Osteoblast (primary cell): ENCODE measurements around the gene LILRA5. TPM values are rescaled to one million over a fixed set of nuclear protein-coding genes. Genes with fewer than 3 reads are reported as not detected.

Experiments used
- DNase-seq: peaks from one replicate; pipeline ENCODE4 v3.0.0; 2011; ENCODE audit warnings: low spot score, mixed read lengths; ENCODE audit not compliant: insufficient read length; ENCODE audit errors: missing footprints
- H2AFZ ChIP-seq: 2 replicates; pipeline ENCODE4 v1.6.0; 2011; ENCODE audit warnings: mild to moderate bottlenecking, low read length
- H3K27ac ChIP-seq: 2 replicates; pipeline ENCODE4 v1.5.1; 2011; ENCODE audit warnings: mild to moderate bottlenecking, low read depth, low read length, moderate library complexity
- H3K27me3 ChIP-seq: 2 replicates; pipeline ENCODE4 v1.6.0; 2012; ENCODE audit warnings: mild to moderate bottlenecking, control low read depth, inconsistent platforms, low read length, moderate library complexity; ENCODE audit not compliant: insufficient read depth
- H3K36me3 ChIP-seq: 2 replicates; pipeline ENCODE4 v1.5.1; 2011; ENCODE audit warnings: mild to moderate bottlenecking, low read length, control low read depth, moderate library complexity; ENCODE audit not compliant: insufficient read depth
- H3K4me1 ChIP-seq: 2 replicates; pipeline ENCODE4 v1.5.1; 2011; ENCODE audit warnings: mild to moderate bottlenecking, low read length, control low read depth, moderate library complexity; ENCODE audit not compliant: insufficient read depth
- H3K4me2 ChIP-seq: 2 replicates; pipeline ENCODE4 v1.6.0; 2011; ENCODE audit warnings: mild to moderate bottlenecking, low read length; ENCODE audit not compliant: insufficient read depth
- H3K4me3 ChIP-seq: fragments of 200-600 bp; sonication (generic); 3 replicates; pipeline ENCODE4 v1.5.1; 2012; ENCODE audit warnings: mild to moderate bottlenecking, low read length, inconsistent platforms; ENCODE audit not compliant: insufficient read depth
- H3K79me2 ChIP-seq: 2 replicates; pipeline ENCODE4 v1.6.0; 2012; ENCODE audit warnings: mild to moderate bottlenecking, low read length, control low read depth, inconsistent platforms; ENCODE audit not compliant: insufficient read depth
- H3K9me3 ChIP-seq: 2 replicates; pipeline ENCODE4 v1.5.1; 2011; ENCODE audit warnings: low read depth, low read length, control low read depth
- H4K20me1 ChIP-seq: 2 replicates; pipeline ENCODE4 v1.6.0; 2012; ENCODE audit warnings: mild to moderate bottlenecking, low read length, control low read depth; ENCODE audit not compliant: insufficient read depth
- CTCF ChIP-seq: IDR thresholded peaks from 2 replicates; pipeline ENCODE4 v1.5.1; 2011; ENCODE audit warnings: mild to moderate bottlenecking, low read depth, low read length, moderate library complexity; ENCODE audit errors: extremely low read depth
- total RNA-seq: library from RNA; depleted of rRNA; stranded (reverse); fragments of >200 nt; gene quantifications from 2 replicates; pipeline ENCODE4 v1.2.3, GENCODE V29; 2012

Gene LILRA5
- total RNA-seq, 1 donor: 0.36 TPM

GRCh38 chr19:54341295-54341694, 28.3 kb upstream of the LILRA5 start:
- Histone ChIP-seq H3K9me3 (no peaks in the 10 kb centered on the region), H3K79me2 (no peaks in the 10 kb centered on the region)
- DNase-seq: no peak

GRCh38 chr19:54339646-54340358, 26.8 kb upstream of the LILRA5 start:
- Histone ChIP-seq H3K4me2 (no peak overlapping the region), H3K79me2 (no peaks in the 10 kb centered on the region), H4K20me1 (no peaks in the 10 kb centered on the region), H3K36me3 (no peaks in the 10 kb centered on the region), H3K9me3 (no peaks in the 10 kb centered on the region), H3K4me1 (no peaks in the 10 kb centered on the region), H2AFZ (no peak overlapping the region), H3K4me3 (no peak overlapping the region), H3K27me3 (no peaks in the 10 kb centered on the region), H3K27ac (no peak overlapping the region)
- no peak for DNase-seq
- TF ChIP-seq CTCF: no peak

More at GRCh38 chr19:54341295-54341694, 28.3 kb upstream of the LILRA5 start:
- no peaks in the 10 kb centered on the region for H3K36me3 ChIP-seq
- no peak overlapping the region for H3K4me3 ChIP-seq
- no peaks in the 10 kb centered on the region for H3K4me1 ChIP-seq
- no peaks in the 10 kb centered on the region for H4K20me1 ChIP-seq
- H3K27ac ChIP-seq: no peak overlapping the region
- H3K4me2 ChIP-seq: no peak overlapping the region
- H2AFZ ChIP-seq: no peak overlapping the region
- TF ChIP-seq CTCF: no peak
- no peaks in the 10 kb centered on the region for H3K27me3 ChIP-seq

GRCh38 chr19:54338521-54338920, 25.6 kb upstream of the LILRA5 start:
- no peak for DNase-seq
- no peaks in the 10 kb centered on the region for H3K79me2 ChIP-seq
- H3K36me3 ChIP-seq: no peaks in the 10 kb centered on the region
- TF ChIP-seq CTCF: no peak
- no peaks in the 10 kb centered on the region for H4K20me1 ChIP-seq
- no peaks in the 10 kb centered on the region for H3K4me1 ChIP-seq
- H3K4me2 ChIP-seq: no peak overlapping the region
- H3K27ac ChIP-seq: no peak overlapping the region
- H2AFZ ChIP-seq: no peak overlapping the region
- no peaks in the 10 kb centered on the region for H3K9me3 ChIP-seq
- H3K27me3 ChIP-seq: no peaks in the 10 kb centered on the region
- H3K4me3 ChIP-seq: no peak overlapping the region

GRCh38 chr19:54337858-54338230, 24.9 kb upstream of the LILRA5 start:
- TF ChIP-seq CTCF: no peak
- no peak for DNase-seq

More at GRCh38 chr19:54337858-54338230, 24.9 kb upstream of the LILRA5 start:
- H2AFZ ChIP-seq: no peak overlapping the region
- no peak overlapping the region for H3K4me2 ChIP-seq
- no peaks in the 10 kb centered on the region for H3K27me3 ChIP-seq
- no peaks in the 10 kb centered on the region for H3K79me2 ChIP-seq
- no peak overlapping the region for H3K27ac ChIP-seq
- no peaks in the 10 kb centered on the region for H3K9me3 ChIP-seq
- no peak overlapping the region for H3K4me3 ChIP-seq
- no peaks in the 10 kb centered on the region for H3K4me1 ChIP-seq
- H3K36me3 ChIP-seq: no peaks in the 10 kb centered on the region
- no peaks in the 10 kb centered on the region for H4K20me1 ChIP-seq
